SH-SY5Y (cell line): ENCODE data around the gene GSTP1.

Source experiments
- GATA2 ChIP-seq: IDR thresholded peaks from 2 replicates; pipeline ENCODE4 v1.6.1; 2011; ENCODE audit warnings: mild to moderate bottlenecking, low read depth, low read length
- GATA3 ChIP-seq: IDR thresholded peaks from 2 replicates; pipeline ENCODE4 v1.6.1; 2011; ENCODE audit warnings: low read depth, mild to moderate bottlenecking, low read length, moderate library complexity

GSTP1 gene

DNA sequence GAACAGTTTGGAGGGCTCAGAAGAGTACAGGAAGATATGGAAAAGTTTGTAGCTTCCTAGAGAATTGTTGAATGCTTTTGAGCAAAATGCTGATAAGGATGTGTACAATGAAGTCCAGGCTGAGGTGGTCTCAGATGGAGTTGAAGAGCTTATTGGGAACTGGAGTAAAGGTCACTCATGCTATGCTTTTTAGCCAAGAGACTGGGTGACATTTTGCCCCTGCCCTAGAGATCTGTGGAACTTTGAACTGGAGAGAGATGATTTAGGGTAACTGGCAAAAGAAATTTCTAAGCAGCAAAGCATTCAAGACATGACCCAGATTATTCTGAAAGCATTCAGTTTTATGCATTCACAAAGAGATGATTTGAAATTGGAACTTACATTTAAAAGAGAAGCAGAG, 32.5 kb upstream of the GSTP1 start:
- TF ChIP-seq GATA3 (no peak), GATA2 (no peak)

DNA sequence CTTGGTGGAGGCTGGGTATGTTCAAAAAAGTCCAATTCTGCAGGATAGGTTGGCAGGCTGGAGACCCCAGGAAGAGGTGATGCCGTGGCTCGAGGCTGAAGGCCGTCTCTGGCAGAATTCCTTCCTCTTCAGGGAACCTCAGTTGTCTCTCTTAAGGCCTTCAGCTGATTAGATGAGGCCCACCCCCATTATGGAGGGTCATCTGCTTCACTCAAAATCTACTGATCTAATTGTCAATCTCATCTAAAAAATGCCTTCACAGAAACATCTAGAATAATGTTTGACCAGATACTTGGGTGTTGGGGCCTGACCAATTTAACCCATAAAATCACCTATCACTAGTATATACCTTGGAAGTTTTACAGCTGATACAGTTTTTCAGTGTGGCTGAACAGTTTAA, 27.4 kb upstream of the GSTP1 start:
- TF ChIP-seq GATA2 (no peak), GATA3 (no peak)

DNA sequence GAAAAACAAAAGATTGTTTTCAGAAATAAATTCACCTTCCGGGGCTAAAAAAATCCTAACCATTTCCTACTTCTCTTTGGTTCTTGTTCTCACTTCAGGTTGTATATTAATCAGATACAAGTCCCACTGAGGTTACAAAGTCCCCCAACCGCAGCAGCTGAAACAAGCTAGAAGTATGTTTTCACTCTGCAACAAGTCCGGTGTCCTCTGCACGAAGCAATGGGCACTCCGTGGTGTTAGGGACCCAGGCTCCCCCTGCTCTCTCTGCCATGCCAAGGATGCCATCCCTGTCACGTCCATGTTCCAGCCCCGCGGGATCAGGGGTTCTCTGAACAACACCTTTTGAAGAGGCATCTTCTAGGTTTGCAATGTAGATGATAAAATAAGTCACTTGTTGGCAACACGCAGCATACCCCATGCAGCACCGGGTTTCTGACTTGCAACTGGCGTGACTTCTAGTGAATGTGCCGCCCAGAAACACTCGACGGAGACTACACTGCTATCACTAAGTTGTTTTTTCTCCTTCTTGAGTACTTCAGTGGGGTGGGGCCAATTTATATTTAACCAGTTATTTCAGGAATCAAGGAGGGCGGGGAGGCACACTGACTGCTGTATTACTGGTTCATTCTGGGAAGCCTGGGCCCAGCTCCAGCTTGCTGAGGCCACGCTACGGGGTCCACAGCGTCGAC, 25.4 kb upstream of the GSTP1 start:
- no peak for TF ChIP-seq GATA2
- TF ChIP-seq GATA3: no peak

DNA sequence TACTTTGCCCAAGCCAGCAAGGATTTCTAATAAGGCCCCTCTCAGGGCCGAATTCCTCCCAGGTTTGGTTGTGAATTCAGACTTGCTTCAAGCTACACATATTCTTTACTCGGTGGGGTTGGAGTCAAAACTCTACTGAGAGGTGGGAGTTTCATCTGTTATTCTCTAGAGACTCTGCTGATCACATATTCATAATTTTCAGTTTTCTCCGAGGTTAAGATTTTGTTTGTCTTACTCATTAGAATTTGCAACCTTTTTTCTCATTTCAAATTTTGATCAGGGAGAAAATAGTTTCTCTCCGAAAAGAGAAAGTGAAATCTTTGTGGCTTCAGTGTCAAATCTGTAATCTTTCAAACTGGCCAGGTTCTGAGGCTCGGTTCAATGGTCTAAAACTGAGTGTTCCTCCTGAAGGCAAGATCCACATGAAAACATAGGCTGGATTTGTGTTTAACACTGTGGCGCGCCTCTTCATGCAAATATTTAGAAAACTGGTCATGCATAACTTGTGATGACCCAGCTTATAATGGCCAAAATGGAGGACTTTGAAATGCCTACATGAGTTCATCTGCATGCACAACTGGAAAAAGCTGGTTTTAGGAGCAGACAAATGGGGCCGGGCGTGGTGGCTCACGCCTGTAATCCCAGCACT, 21.5 kb upstream of the GSTP1 start:
- no peak for TF ChIP-seq GATA3
- TF ChIP-seq GATA2: no peak

DNA sequence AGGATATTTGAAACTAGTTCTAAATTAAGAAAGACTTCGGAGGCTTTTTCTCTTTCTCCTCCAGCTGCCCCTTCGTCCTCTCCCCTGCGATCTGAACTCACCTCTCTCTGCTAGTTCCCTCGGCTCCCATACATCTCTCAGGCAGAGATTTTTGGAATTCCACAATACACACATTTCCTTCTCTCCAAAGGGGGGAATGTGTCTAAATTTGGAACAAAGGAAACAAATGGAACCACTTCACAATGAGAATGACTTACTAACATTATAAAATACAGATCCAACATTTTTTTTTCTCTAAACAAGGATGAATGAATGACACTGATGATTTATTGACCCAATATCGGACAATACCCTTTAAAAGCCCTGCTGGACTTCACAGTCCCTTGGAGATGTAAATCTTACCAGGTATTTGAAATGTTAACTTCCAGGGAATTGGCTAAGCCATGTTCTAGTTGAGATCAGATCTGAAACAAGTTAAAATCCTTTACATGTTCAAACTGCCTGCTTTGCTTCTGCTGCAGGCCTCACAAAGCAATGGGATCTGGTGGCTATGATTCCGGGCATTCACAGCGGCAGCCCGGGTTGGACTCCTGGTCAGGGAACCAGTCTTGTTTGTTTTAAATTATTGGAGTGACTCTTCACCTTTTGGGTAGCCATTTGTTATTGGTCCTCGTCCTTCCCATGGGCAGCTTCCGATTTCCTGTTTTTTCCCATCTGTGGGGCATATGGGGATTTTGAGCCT, 20.5 kb upstream of the GSTP1 start:
- TF ChIP-seq GATA3 (no peak), GATA2 (no peak)

DNA sequence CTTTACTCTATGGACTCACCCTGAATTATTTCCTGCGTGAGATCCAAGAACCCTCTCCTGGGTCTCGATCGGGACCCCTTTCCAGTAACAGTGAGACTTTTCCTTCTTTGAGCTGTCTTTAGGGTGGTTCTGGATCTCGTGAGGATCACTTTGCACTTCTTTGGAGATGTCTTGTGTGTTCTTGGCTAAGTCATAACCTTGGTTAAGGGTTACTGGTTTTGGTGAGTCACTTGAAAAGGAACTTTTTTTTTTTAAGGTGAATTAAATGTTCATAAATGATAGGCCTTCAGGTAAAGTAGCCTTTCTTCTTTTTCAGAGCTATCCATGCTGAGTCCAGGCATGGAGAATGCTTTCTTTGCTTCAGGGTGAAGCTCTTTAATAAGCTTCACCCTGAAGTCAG, 19.4 kb upstream of the GSTP1 start:
- TF ChIP-seq GATA2: no peak
- TF ChIP-seq GATA3: no peak

DNA sequence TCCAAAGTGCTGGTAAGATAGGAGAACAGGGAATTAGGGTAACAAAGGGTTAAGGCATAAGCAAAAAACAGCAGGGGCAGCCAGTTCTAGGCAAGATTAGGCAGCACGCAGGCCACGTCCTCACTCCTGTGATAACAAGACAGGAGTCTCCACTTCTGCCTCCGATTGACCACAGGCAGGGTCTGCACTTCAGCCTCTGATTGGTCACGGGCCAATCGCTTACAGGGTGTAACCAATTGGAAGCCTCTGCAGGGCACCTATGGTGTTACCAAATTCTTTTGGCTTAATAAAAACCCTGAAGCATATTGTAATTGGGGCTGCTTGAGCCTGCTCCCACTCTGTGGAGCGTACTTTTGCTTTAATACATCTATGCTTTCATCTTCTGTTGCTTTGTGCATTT, 12.2 kb upstream of the GSTP1 start:
- TF ChIP-seq GATA3: no peak
- no peak for TF ChIP-seq GATA2

DNA sequence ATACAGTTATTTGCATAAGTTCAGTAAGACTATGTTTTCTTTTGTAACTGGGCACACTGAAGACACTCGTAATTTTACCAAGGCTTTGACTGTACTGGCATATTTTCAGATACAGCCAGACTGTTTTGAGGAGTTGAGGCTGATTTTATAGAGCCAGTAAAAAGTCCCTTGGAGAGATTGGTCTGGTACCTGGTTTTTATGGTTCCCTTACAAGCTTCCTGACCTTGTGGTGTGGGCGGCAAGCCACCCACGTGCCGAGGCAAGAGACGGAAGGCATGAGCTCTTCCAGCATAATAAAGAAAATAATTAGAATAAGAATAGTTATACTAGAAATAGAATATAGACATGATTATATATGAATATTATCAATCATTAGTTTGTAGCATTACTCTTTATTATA, 11.3 kb upstream of the GSTP1 start:
- no peak for TF ChIP-seq GATA2

DNA sequence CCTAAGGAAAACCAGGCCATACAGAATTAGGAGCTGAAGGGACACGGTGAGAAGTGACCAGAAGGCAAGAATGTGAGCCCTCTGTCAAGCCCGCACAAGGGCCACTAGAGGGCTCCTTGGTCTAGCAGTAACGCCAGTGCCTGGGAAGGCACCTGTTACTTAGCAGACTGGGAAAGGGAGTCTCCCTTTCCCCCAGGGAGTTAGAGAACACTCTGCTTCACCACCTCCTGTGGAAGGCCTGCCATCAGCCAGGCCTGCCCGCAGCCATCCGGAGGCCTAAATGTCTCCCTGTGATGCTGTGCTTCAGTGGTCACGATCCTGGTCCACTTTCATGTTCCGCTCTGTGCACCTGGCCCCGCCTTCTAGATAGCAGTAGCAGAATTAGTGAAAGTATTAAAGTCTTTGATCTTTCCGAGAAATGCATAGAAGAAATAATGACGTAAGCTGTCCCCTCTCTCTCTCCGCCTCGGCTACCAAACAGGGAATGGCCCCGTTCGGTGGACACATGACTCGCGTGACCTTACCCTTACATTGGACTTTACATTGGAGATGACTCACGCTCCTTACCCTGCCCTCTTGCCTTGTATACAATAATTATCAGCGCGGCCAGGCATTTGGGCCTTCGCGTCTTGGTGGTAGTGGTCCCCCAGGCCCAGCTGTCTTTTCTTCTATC, 10.7 kb upstream of the GSTP1 start:
- TF ChIP-seq GATA3 (no peak), GATA2 (no peak)

DNA sequence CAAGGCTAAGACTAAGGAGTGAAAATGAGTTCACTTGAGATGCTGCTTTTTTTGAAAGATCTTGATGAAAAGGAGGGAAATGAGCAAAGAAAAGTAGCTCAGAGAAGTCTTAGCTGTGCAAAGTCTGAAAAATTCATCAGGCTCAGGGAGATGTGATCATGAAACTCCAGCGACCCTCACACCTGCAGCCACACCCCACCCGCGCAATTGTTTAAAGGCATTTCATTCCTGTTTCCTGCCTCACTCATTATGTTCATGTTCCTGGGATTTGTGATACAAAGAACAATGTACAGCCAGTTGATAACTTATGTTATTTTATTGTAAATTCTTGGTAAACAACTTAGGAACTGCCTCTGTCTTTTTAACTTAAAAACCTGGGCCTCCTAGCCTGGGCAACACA, 8.7 kb upstream of the GSTP1 start:
- no peak for TF ChIP-seq GATA3
- no peak for TF ChIP-seq GATA2

DNA sequence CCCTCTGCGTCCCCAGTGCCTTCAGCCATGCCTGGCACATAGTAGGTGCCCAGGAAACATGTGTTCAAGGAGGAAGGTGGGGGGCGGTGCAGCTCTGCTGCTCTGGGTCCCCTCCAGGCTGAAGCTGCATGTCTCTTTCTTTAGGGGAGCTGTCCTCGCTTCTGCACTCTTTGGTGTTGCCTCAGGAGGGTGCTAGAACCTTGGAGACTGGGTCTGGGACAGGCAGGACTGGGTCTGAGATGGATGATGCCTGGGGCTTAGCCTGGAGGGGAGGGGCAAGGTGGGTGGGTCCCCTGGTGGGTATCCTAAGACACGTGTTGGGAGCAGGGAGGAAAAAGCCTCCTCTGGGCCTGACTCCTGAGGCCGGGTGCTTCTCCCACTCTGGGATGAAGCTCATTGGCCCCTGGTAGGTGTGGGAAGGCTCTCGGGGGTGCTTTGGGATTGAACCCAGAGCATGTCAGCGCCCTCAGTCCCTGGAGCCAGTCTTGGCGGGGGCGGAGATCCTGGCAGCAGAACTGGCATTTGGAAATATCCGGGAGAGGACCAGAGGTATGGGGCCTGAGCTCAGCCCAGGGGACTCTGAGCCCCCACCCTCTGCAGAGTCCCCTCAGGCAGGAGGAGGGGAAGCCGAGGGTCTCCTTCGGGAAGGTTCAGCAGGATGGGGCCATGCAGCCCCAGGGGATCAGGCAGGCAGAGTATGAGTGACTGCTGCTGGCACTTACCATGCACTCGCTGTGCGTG, 6.7 kb upstream of the GSTP1 start:
- TF ChIP-seq GATA3 (no peak), GATA2 (no peak)

DNA sequence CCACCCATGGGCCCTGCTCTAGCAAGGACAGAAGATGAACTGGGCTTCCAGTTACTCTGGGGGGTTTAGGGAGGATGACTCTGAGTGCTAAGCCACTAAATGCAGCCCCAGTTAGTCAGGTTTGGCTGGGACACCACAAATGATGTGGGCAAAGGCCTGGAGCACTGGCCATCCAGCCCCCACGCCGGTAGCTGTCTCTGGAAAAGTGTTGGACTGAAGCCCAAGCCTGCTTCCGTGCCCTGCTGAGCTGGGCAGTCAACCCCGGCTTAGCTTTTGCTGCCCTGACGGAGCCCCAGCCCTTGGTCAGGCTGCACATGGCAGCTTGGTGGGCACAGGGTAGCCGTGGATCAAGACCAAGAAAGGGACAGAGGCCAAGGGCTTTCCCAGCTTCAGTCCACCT, 5.7 kb upstream of the GSTP1 start:
- TF ChIP-seq GATA3 (no peak), GATA2 (no peak)

DNA sequence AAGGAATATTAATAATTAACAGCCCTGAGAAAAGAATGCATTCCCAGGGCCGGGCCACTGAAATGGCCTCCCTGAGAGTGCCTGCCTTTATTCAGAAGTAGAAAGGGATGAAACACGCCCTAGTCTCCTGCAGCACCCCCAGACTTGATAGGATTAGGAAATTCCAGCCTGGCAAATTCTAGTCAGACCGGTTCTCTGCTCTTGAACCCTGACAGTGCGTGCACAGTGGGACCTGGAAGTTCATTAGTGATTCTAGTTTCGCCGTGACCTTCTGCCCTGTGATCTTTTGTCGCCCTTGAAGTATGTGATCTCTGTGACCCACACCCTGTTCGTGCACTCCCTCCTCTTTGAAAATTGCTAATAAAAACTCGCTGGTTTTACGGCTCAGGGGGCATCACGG, 2.1 kb upstream of the GSTP1 start:
- TF ChIP-seq GATA3 (no peak), GATA2 (no peak)

DNA sequence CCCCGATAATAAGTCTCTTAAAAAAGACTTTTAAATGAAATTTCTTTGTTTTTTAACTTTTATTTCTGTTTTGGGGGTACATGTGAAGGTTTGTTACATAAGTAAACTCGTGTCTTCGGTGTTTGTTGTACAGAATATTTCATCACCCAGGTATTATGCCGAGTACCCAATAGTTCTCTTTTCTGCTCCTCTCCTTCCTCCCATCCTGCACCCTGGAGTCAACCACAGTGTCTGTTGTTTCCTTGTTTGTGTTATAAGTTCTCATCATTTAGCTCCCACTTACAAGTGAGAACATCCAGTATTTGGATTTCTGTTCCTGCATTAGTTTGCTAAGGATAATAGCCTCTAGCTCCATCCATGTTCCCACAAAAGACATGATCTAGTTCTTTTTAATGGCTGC, 1.6 kb upstream of the GSTP1 start:
- TF ChIP-seq GATA3 (no peak), GATA2 (no peak)
